Hematopoietic multipotent progenitor cell treated with erythropoietin and hydrocortisone succinate and interleukin-3 and kit ligand, for 8 days (in vitro differentiated cells): ENCODE results near the gene TAS2R60.
"Not testable (repeated sequence)": the region's sequence is repeated elsewhere in the genome, so short reads cannot be mapped to it uniquely, and the experiment has no call there.

Experiments
- DNase-seq: peaks from one replicate; pipeline ENCODE4 v3.0.0-alpha.2; 2015

Gene TAS2R60, protein sequence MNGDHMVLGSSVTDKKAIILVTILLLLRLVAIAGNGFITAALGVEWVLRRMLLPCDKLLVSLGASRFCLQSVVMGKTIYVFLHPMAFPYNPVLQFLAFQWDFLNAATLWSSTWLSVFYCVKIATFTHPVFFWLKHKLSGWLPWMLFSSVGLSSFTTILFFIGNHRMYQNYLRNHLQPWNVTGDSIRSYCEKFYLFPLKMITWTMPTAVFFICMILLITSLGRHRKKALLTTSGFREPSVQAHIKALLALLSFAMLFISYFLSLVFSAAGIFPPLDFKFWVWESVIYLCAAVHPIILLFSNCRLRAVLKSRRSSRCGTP

DNA sequence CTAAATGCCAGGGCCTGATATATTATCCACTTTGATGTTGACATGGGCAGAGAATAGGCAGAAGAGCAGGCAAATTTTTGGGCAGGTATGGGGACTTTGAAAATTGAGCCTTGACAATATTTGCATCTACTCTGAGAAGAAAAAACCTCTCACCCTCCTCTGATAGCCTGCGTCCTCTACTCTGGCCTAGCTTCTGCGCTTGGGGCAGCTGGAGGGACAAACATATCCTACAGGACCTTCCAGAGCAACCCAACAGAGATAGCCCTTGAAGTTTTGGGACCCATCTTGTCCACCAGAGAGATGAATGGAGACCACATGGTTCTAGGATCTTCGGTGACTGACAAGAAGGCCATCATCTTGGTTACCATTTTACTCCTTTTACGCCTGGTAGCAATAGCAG, at the start of gene TAS2R60:
Gene TAS2R60, plus strand, starts transcription at position 301 of the 400 bp plus-strand sequence. Its CDS starts 0 bp downstream, at position 301.
- DNase-seq = no peak

DNA sequence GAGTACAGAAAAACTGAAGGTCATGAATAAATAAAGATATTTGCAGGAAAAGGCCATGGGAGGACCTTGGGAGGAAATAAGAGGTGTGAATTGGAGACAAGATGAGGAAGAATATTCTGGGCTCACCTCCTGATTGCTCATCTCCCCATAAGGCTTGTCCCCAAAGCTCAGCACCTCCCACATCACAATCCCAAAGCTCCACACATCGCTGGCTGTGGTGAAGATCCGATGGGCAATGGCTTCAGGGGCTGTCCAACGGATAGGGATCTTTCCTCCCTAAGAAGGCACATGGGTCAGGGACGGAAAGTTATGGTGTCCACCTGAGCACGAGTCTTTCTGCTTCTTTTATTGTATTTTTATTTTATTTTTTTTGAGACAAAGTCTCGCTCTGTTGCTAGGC, 49.2 kb upstream of the TAS2R60 start:
- no peak for DNase-seq

DNA sequence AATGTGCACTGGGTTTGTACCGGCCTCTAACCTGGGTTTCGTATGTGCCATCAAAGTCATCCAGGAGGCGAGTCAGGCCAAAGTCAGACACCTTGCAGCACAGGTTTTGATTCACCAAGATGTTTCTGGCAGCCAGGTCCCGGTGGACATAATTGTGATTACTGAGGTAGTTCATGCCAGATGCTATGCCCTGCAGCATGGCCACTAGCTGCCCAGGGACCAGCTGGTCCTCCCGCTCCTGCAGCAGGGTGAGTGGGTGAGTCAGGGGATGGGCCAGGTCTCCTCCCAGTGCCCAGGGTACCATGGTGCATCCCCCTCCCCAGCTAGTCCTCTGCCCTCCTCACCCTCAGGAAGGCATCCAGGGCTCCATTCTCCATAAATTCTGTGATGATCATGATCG, 48.5 kb upstream of the TAS2R60 start:
- DNase-seq = no peak

DNA sequence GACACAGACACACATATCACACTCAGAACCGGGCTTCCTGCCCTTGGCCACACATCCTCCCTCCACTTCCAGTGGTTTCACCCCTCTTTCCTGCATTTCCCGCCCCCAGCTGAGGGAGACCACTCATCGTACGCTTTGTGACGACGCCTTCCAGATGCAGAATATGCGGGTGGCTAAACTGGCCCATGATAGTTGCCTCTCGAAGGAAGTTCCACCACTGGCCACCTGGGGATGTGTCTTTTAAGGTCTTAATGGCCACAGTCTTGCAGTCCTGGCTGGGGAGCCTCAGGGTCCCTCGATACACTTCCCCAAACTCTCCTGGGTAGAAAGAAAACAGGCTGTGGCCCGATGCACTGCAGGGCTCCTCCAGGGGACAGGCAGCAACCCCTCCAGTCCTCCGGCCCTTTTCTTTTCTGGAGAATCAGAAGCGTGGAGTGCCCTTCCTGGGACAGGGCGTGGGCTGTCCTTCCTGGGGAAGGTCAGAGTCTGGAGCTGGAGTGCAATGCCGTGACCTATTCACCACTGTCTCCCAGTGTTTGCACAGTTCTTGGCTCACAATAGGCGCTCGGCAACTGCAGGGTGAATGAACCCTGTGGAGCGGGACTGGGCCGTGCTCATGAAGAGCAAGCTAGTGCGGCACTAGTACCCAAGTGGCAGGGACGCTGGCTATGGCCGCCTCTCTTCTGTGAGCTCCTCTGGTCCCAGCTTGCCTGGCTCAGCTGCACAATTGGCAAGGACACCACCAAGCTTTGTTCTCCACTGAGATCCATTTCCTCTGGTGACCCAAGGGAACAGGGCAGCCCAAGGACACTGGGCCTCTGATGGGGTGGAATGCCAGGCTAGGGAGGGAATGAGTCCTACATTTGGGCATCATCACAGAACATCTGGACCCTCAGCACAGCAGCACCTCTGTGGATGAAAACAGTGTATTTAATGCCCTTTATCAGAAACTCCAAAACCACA, 47.8 kb upstream of the TAS2R60 start:
- DNase-seq = peak; percentile 13

DNA sequence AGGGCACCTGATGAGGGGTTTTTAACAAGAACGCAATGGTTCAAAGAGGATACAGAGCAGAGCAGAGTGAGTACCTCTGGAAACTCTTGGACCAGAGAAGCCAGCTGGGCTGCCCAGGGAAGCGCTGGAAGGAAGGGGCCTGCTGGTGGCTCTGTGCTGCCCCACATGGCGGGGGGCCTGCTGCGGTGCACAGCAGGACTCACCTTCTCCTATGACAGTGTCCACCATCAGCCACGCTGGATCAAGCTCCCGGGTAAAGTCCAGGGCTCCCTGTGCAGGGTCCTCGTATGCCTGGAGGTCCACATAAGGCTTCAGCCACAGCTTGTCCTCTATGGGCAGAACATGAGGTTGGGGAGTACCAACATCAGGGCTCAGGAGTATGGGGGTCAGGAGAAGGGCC, 47.1 kb upstream of the TAS2R60 start:
- DNase-seq = no peak

DNA sequence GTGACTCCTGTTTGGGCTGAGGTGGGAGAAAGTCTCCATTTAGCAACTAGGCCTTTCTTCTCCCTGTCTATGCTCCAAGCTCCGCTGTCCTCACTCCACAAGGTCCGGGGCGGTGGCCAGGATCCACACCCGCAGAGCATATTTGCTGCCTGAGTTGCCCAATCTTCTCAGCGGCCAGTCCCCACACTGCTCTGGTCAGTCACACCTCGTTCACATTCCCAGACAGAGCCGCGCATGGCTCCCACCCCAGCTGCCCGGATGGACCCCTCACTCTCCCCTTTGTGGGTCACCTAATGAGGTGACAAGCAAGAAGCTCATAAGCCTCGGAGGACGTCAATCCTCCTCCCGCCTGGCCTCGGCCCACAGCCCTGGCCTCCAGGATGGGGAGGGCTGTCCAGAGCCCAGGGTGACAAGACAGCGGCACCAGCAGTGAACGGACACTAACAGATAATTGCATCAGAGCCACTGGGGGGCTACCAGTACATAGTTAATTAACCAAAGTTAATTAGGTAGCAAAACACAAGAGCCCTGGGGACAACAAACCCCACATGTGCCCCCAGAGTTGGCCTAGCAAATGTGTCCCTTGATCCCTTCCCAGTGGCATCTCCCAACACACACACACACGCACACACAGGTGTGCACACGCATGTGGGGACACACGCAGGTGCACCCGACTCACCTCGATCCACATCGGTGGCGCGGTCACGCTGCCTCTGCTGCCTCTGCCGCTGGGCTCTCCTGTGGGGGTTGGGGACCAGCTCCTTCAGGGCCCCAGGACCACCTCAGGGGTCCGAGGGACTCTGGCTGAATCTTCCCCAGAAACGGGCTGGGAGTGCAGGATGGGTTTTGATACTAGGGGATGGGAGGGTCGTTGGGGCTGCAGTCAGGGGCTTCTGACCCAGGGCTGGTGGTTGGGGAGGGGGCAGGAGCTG, 46.4 kb upstream of the TAS2R60 start:
- DNase-seq = no peak

DNA sequence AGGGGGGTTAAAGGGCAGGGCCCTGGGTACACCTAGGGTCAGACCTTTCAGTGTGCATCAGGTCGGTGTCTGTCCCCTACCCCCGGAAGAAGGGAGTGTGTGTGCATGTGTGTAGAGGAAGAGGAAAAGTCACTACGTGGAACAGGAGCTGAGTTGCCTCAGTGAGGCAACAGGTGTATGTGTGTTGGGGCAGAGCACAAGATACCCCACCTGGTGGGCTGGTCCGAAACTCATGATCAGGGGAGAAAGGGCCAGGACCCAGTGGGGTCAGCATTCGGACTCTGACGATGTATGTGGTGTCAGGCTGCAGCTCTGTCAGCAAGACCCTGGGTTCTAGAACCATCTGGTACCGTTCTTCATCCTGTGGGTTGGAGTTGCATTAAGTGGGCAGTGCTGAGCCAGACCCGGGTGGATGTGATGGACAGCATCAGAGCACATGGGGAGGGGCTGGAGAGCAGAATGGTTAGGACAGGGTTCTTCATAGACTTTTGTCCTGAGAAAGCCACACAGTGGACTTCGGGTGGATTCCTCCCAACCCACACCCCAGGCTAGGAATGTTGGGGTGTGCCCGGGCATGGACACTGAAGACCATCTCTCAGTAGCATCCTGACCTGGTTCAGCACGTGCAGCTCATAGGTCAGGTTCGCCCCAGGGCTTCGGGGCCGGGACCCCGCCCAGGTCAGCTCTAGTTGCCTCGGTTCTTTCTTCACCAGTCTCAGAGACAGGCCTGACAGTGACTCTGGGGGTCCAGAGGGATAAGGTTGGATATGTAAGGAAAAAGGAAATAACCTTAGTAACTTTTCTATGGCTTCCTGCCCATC, 45.3 kb upstream of the TAS2R60 start:
- no peak for DNase-seq

DNA sequence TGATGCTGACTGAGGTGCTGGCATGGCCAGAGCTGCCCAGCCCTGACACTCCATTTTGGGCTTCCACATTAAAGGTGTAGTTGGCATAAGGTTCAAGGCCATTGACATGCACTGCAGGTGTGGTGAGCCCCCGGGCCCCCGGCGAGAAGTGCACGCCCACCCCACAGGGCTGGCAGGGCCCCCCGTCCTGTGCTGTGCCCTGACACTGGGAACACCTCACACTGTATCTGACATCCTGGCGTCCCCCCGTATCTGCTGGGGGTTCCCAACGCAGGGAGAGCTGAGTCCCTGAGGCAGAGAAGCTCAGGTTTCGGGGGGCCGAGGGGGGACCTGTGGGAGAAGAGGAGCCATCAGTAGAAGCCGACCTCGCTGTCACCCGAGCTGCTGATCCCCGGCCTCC, 44.6 kb upstream of the TAS2R60 start:
- no peak for DNase-seq

DNA sequence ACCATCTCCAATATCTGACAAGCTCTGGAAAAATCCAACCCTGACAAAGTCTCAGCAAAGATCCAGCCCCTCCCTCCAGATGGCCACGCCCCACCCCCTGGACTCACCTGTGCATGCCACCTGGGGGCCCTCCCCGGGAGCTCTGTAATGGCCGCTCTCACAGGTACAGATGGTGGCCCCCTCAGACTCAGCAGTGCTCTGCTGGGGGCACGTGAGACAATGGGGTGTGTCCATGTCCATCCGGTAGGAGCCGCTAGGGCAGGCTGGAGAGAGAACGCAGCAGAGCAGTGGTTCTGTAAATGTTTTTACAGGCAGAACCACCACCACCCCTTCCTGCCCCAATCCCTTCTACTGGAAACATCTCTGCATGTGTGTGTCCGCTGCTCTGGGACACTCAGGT, 44.1 kb upstream of the TAS2R60 start:
- no peak for DNase-seq

DNA sequence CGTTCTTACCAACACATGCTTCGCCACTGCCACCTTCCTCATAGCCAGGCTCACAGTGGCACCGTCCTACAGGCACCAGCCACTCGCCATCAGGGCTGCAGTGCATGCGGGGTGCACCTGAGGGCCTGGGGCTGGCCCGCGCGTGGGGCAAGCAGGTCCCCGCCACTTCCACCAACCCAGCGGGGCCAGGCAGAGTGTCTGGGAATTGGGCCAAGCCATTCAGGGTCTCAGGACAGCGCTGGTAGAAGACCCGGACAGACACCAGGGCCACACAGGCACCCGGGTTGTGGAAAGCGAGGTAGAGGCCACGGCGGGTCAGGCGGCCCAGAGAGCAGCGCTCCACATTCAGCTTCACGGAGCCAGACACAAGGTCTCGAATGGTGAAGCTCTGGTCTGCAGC, 43.6 kb upstream of the TAS2R60 start:
- DNase-seq = no peak

DNA sequence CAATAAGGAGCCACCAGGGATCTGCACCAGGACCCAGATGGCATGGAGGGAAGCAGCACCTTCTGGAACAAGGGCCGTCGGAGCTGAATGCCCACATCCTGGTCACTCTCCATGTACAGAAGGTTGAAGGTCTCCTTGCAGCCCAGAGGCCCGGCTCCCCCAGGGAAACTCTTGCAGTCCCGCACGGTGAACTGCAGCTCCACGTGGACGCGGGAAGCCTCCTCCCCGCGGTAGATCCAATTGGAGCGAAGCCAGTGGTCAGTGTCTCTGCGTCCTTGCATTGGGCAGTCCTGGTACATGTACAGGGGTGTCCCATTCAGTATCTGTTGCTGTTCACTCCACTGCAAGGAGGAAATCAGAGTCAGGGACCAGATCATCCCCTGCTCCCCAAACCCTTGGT, 42.0 kb upstream of the TAS2R60 start:
- DNase-seq = no peak

DNA sequence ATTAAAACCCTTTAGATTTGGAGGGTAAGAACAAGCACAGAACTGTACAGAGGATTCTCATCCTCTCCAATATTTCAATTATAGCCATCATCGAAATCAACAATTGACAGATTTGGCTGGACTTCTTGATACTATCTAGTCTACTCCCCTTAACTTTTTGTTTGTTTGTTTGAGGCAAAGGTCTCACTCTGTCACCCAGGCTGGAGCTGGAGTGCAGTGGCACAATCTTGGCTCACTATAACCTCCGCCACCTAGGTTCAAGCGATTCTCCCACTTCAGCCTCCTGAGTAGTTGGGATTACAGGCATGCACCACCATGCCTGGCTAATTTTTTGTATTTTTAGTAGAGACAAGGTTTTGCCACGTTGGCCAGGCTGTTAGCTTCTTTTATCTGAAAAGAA, 41.0 kb upstream of the TAS2R60 start:
- not testable (repeated sequence) for DNase-seq

DNA sequence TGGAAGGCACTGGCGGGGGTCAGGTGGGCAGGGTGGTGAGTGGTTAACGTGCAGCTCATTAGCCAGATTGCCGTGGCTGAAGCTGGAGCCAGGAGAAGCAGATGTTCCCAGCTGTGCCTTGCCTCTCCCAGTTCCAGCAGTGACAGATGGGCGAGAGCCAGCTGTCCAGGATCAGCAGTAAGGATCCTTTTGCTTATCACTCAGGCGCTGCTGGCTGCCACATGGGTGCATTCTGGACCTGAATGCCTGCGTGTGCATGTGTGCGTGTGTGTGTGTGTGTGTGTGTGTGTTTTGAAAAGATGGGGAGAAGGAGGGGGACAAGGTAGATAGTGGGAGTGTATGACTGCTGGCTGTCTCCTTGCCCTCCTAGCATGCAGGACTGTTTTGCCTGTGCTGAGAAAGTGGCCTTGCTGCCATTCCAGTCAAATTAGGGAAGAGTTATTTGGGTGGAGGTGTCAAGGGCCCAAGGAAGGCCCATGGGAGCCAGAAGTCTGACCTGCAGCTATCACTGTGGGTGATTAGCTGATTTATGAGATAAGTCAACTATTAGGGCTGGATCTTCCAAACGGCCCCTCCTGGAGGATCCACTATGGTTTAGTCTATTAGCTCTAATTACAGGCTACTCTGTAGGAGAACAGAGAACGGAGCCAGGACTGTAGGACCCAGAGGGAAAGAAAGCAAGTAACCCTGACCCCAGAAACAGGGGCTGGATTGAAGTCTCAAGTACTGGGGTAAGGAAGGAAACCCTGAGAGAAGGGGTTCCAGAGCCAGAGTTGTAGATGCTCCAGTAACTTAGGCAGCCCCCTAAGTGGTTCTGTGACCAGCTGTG, 37.9 kb upstream of the TAS2R60 start:
- no peak for DNase-seq

DNA sequence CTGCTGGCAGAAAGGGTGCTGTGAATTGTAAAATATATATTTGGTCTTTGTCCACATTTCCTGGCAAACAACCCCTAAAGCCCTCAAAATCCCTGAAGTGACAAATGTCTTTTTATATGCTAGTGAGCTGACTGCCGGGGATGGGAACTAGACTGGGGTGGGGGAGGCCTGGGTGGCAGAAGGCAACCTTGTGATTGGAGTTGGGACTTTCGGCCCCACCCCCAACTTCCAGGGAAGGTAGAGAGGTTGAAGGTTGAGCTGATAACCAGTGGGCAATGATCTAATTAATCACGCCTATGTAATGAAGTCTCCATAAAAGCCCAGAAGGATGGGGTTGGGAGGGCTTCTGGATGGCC, 37.3 kb upstream of the TAS2R60 start:
- no peak for DNase-seq

DNA sequence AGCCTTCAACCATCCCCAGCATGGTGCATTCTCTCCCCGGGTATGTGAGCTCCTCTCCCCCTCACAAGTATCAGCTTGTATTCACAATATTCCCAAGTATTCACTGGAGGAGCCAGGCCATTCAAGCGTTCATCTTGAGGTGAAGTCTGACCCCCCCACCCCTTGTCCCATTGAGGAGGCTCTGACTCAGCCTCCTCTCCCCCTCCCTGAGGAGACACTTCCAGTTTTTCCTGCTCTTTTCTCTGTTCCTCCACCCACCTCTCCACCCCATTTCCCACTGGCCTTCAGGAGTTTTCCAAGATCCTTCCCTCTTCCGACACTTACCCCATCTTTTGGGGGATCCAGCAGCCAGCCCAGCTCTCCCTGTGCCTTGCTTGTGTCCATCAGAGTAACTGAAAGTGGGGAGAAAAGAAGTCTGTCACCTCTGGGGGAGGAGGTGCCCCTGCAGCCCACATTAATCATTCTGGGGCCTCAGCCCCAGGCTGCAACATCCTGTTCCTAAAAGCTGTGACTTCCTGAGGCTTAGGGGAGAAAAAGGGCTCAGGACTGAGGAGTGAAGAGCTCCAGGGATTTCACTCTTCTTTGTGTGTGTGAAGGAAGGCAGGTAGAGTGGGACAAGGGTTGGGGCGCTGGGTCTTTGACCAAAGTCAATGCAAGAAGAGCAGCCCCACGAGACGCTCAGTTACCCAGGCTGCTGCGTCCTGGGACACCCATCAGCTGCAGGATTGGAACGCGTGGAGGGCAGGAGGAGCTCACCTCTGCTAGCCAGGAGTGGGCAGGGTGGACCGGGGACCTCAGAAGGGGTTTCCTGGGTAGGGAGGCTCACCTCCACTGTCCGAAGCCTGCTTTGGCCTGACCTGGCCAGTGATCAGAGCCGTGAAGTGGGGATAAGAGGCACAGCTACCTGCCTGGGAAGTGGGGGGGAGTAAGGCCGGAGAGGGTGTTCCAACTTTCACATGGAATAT, 35.7 kb upstream of the TAS2R60 start:
- no peak for DNase-seq

DNA sequence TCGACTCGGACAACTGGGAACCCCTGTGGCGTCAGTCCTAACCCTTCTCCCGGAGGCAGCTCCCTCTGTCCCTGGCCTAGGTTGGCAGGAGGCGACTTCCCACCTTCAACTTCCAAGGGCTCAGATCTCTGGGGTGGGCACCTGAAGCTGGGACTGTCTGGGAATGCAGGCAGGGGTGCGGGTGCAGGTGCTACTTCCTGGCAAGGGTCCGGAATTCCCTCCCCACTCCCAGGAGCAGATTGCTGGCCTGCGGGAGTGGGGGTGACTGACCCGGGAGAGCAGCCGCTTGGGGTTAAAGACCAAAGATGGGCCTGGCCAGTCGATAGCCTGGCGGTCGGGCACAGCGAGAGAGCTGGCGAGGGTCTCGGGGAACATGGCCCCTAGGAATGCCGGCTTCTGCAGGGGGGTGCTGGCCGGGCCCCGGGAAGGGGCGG, 35.0 kb upstream of the TAS2R60 start:
- no peak for DNase-seq

DNA sequence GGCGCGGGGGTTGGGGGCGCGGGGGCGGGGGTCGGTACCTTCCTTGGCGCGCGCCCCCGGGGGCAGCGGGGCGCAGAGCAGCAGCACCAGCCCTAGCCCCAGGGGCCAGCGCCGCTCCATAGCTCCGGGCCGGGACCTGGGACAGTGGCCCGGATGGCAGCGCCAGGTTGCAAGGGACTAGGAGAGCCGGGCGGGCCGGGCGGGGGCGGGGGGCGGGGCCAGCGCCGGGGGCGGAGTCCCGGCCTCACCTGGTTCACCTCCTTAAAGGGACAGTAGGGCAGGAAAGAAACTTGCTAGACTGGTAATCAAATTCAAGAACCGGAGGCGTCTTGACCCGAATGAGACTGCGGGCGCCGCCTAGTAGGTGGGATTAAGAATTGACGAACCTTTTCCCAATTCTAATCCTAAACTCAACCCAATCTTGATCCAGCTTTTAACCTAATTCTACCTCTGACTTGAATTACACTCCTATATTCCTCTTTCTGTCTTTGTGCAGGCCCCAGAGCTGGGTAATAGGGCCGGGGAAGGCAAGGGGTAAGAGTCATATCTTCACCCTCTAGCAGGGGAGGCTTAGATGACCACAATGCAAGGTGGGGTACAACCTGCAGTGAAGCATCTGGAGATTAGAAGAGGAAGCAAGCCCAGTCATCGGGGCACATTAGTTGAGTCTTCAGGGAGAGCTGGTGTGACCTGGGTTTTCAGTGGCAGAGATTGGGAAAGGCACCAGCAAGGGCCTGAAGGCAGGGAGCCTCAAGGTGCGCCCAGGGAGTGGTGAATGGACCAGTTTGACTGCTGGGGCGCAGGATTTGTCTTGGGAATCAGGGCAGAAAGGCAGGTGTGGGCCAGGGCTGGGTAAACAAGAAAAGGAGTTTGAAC, 34.3 kb upstream of the TAS2R60 start, which contains the start of gene EPHA1:
Gene EPHA1, minus strand, starts transcription at position 171 of the 876 bp plus-strand sequence. Its CDS starts 51 bp downstream, at position 120.
- DNase-seq = peak; percentile 22

DNA sequence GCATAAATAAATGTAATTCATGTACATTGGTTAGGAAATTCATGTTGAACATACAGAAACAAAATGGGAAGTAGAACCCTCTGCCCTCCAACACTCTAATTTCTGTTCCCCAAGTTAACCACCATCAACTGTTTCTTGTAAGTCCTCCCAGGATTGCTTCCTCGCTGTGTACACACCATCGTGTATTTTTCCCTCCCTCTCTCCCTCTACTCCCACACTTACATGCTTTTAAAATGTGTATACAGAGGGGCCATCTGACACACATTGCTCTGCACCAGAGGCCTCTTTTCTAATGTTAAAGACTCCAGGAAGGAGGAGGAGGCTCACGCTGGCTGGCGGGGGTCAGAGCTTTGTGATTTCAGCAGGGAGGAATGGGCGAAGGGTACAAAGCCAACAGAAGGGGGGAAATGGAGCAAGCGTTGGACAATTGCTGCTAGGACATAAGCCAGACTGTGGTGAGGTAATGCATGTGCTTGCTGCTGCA, 32.7 kb upstream of the TAS2R60 start:
- no peak for DNase-seq
